Frontal cortex (tissue), 4 donors: ENCODE measurements around the gene S1PR5. TPM values are rescaled to one million over a fixed set of nuclear protein-coding genes. Genes with fewer than 3 reads are reported as not detected.

ENCODE experiments used
- DNase-seq, 2 donors: peaks; one replicate each; pipeline ENCODE4 v3.0.0; 2012; ENCODE audit warnings: low spot score in 2 of 2
- FAIRE-seq: peaks from 2 replicates; lab custom pipeline; 2012; peaks lifted over from hg19 to GRCh38; lab: Jason Lieb, UNC
- total RNA-seq: library from RNA; depleted of rRNA; stranded (reverse); fragments of >200 nt; gene quantifications from one replicate; pipeline ENCODE4 v1.2.3, GENCODE V29; 2014
- donor health status: control.
- donor health status: control.
- donor health status: control.

The S1PR5 gene
- total RNA-seq, 1 donor from 2014 or later: 0.41 TPM

DNA sequence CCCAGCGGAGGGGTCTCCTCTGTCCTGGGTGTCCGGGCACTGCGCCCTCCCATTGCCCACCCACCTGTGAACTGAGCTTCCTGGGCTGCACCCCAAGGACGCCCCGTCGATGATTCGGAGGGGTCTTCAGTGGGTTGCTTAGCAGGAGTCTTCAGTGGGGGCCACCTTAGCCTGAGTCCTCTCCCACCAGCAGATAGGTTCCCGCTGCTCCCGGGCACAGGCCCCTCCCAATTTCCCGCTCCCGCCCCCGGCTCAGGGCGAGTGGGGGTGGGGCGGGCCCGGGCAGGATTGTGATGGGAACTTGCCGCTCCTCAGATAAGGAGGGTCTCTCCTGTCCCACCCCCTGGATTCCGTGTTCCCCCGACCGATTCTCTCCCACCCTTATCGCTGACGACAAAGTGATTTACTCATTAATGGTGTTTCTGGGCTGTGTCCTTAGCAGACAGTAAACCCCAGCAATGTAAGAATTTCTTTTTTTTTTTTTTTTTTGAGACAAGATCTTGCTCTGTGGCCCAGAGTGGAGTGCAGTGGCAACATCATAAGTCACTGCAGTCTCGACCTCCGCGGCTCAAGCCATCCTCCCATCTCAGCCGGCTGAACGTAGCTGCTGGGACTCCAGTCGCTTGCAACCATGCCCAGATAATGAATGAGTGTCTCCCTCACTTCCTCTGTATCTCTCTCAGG lies 655 bp upstream of the S1PR5 start:
- no peak for FAIRE-seq

DNA sequence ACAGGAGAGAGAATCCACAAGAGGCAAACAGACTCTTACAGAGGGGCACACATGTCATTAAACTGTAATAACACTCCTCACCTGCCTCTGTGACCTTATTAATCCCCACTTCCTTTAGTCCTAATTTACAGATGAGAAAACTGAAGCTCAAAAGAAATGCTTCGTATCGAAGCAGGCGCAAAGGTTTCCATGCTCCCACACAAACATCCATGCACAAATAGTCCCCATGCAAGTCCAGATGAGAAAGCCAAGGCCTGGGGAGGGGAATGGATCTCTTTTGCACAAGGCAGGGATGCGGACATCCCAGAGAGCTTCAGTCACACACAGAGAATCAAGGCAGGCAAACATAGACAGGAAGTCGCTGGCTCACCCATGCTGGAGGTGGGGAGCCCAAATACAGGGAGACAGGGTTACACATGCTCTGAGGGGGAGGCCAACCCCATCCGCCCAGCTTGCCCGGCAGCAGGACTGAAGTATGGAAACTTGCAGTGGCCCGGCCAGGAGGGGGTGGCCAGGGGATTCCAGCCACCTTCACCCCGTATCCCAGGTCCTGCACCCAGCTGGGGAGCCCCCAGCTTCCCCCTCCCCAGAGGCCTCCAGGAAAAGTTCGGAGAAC lies 468 bp downstream of the S1PR5 start:
- FAIRE-seq: no peak
- DNase-seq: no peak

More for the DNA sequence above, 655 bp upstream of the S1PR5 start:
- peak in 1 of 2 donors; percentile 66 for DNase-seq

DNA sequence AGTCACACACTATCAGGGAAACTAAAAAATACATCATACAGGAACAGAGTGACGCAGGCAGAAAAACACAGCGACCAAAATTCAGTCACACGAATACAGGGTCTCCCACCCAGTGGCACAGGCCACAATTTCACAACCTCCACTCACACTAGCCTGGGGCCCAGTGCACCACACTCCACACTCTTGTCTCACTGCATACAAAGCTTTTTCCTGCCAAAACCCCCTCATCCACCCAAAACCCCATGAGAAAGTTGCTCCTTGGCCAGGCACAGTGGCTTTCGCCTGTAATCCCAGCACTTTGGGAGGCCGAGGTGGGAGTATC lies 1.2 kb downstream of the S1PR5 start:
- DNase-seq: no peak
- no peak for FAIRE-seq

DNA sequence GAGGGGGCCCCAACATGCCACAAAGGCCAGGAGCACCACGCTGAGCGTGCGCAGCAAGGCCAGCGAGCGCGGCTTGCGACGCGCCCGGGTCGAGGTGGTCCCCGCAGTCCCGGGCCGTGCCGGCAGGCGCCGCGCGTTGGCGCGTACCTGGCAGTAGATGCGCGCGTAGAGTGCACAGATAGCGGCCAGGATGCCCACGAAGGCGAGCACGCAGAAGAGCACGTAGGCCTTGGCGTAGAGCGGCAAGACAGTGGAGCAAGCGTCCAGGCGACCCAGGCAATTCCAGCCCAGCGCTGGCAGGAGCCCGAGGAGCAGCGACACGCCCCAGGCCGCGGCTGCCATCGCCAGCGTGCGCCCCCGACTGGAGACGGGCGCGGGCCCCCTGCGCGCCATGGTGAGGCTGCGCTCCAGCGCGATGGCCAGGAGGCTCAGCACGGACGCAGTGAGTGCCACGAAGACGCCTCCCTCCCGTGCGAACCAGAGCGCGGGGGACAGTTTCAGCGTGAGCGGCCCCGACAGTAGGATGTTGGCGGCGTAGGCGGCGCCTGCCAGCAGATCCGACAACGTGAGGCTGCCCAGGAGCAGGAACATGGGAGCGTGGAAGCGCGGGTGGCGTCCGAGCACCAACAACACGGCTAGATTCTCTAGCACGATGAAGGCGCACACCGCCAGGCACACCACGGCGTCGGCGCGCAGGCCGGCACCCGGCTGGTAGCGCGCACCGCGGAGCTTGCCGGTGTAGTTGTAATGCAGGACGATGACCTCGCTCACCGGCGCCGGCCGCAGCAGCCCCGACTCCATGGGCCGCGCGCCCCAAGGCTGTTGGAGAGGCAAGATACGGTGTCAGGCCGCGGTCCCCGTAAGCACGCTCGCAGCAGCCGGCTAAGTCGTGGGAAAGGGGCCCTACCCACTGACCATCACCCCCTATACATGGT lies 2.8 kb downstream of the S1PR5 start:
- FAIRE-seq (no peak), DNase-seq (peak in 1 of 2 donors; percentile 49)

DNA sequence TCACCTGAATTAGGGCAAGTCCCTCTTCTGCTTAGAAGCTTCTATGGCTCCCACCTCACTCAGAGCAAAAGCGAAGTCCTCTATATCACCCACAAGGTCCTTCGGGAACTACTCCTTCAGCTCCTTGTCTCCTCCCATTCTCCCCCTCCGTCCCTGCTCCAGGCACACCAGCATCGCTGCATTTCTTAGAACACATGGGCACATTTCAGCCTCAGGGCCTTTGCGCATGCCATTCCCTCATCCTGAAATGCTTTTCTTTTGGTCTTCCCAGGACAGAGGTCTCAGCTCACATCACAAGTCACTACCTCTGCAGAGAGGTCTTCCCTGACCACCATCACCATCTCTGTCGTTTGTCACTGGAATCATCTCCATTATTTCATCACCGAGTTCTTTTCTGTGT lies 4.0 kb downstream of the S1PR5 start:
- FAIRE-seq (no peak), DNase-seq (no peak)

DNA sequence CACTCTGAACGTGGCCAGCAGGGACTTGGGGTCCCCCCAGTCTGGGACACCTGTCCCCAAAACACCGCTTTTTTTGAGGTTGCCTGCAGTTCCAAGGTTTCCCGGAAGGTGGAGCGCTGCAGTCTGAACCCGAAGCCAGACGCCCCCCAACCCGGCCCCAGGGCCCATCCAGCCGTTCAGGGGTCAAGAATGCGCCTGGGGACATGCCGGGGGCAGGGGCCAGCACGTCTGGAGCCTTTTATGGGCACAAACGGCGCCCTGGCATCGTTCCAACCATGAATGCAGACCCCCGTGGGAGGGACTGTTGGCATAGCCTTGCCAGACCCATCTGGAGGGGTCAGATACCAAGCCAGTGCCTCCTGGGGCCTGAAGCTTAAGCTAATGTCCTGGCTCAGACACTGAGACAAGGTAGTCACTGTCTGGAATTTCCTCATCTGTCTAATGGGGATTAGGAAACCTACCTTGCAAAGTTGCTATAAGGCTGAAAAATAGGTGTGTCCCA lies 6.9 kb downstream of the S1PR5 start:
- DNase-seq (no peak), FAIRE-seq (no peak)

DNA sequence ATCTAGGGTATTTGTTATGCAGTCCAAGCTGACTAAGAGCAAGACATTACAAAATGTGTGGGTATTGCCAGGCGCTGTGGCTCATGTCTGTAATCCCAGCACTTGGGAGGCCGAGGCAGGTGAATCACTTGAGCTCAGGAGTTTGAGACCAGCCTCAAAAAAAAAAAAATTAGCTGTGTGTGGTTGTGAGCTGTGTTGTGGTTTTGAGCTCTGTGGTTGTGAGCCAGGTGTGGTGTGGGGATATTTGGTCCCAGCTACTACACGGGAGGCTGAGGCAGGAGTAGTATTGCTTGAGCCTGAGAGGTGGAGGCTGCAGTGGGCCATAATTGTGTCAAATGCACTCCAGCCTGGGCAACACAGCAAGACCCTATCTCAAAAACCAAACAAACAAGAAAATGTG lies 8.5 kb downstream of the S1PR5 start:
- FAIRE-seq (no peak), DNase-seq (no peak)

DNA sequence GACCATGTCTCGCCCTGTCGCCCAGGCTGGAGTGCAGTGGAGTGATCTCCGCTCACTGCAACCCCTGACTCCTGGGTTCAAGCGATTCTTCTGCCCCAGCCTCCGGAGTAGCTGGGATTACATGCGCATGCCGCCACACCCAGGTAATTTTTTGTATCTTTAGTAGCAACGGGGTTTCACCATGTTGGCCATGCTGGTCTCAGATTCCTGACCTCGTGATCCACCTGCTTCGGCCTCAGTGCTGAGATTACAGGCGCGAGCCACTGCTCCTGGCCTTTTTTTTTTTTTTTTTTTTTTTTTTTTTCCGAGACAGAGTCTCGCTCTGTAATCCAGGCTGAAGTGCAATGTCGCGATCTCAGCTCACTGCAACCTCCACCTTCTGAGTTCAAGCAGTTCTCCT lies 9.2 kb downstream of the S1PR5 start:
- DNase-seq (no peak), FAIRE-seq (no peak)

DNA sequence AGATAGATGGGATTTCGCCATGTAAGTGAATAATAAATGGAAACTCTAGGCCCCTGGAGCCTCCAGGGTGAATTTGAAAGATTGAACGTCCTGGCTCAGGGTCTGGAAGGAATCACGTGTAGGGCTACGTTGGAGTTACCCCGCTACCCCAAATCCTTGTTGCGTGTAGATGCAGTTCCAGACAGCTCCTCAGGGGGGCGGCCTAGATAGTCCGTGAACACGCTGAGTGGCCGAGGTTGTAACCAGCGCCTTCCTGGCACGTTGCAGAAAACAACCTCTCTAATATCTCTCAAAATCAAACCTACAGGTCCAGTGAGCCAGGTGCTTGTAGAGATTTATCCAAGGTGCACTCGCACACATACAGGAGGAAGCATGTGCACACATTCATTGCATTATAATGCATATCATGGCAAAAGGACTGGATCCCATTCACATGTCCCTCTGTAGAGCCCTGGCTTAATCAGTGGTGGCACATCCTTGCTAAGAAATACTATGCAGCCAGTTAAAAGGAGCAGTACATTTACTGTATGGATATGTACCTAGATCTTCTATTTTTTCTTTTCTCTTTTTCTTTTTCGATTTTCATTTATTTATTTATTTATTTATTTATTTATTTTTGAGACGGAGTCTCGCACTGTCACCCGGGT lies 11.5 kb downstream of the S1PR5 start:
- DNase-seq: peak in 1 of 2 donors; percentile 51

DNA sequence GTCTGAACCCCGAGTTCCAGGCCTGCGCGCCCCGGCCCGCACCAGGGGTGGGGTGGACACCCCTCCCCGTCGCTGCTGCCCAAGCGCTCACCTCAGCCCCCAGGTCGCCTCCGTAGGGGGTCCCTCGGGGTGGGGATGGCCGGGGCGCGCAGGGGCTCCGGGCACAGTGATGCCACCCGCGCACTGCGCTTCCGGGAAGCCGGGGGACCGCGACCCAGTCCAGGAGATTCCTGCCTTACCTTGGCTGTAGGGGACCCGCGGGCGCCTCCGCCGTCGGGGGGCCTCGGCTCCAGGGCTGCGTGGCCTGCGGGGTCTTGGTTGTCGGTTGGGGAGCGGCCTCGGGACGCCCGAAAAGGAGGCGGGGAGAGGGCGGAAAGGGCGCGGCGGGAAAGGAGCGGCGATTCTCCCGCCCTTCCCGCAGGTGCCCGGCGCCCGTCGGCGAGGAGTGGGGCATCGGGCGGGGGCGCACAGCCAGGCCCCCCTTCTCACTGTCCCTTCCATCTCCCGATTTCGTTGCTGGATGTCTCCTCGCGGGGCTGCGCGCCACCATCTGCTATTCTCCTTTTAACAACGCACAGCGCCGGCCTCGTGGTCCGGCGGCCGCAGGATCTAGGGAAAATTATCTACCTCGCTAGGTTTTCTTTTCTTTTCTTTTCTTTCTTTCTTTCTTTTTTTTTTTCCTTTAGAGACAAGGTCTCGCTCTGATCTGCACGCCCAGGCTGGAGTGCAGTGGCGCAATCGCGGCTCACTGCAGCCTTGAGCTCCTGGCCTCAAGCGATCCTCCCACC lies 14.1 kb downstream of the S1PR5 start, which contains the start of gene KEAP1:
Gene KEAP1, minus strand, starts transcription at position 355 of the 788 bp plus-strand sequence. CDS start 3,323 bp downstream, outside the sequence.
- FAIRE-seq: no peak
- peak in 1 of 2 donors; percentile 40 for DNase-seq

More for the DNA sequence above, 11.5 kb downstream of the S1PR5 start:
- no peak for FAIRE-seq

DNA sequence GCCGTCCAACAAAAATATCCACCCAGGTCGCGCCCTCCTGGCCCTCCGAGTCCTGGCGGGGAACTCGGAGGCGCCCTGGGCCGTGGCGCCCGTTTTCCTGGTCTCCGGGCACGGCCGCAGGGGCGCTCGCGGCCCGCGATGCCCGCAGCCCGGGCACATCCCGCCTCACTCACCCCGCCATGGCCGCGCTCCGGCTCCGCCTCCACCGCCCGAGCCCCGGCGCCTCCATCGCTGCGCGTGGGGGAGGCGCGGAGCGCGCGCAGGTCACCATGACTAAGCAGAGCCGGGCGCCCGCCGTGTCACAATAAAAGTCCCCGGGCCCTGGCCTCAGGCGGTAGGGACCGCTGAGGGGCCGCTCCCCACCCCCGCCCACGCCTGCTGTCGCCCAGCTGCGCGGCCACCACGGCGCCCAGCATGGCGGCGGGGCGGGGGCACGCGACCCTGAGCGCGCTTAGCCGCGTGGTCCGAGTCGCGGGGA lies 14.7 kb downstream of the S1PR5 start:
- no peak for FAIRE-seq

DNA sequence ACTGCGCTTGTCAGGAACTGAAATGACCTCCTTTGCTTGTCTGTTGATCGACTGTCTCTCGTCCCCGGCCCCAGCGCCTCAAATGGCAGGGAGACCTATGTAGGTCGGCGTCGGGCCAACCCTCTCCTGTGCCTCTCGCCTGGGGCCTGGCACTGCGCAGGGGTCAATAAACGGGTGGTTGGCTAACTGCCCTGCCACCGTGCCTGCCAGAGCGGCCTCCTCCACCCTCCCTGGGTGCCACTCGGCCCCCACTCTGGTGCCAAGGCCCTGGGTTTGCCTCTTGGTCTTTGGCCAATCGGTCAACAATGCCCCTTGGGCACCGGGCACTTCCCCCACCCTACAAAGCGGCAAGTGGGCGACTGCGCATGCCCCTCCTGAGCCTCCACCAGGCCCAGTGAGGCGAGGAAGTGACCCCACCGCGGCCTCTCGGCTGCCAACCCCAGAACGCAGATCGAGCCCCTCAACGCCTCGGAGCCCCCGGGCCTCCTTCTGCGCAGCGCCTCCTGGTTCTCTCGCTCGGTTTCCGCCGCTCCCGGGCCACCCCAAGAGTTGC lies 15.2 kb downstream of the S1PR5 start:
- FAIRE-seq (no peak), DNase-seq (peak; percentile 76 to 79)

More for the DNA sequence above, 14.7 kb downstream of the S1PR5 start:
- peak; percentile 95 to 97 for DNase-seq

DNA sequence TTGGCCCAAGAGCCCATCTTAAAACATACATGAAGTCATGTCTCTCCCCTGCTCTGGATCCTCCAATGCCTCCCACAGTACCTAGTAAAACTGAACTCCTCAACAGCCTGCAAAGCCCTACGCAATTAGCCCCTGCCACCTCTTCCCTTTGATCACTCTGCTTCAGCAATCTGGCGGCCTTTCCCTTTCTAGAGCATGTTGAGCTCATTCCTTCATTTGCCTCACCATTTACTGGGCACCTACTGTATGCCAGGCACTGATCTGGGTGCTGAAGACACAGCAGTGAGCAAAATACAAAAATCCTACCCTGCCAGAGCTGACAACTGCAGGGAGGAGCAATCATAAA lies 17.0 kb downstream of the S1PR5 start:
- no peak for DNase-seq
- no peak for FAIRE-seq

DNA sequence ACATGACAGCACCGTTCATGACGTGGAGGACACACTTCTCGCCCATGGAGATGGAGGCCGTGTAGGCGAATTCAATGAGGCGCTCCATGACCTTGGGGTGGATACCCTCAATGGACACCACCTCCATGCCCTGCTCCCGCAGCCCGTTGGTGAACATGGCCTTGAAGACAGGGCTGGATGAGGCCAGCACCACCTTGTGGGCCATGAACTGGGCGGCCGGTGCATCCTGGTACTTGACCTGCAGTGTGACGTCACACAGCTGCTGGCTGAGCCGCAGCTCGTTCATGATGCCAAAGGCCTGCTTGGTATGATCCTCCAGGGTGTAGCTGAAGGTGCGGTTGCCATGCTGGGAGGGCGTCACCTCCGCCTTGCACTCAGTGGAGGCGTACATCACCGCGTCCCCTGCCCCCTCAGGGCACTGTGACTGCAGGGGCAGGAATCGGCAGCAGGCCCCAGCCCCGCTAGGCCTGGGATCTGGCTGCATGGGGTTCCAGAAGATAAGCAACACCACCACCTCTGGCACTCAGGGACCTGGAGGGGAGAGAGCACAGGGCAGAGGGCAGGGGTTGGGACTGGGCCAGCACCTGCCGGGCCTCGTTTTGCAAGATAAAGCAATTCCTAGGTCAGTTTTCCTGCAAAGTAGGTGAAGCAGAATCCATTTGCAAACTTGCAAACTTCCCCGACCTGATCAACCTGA lies 17.5 kb downstream of the S1PR5 start:
- FAIRE-seq: no peak
- DNase-seq: no peak

DNA sequence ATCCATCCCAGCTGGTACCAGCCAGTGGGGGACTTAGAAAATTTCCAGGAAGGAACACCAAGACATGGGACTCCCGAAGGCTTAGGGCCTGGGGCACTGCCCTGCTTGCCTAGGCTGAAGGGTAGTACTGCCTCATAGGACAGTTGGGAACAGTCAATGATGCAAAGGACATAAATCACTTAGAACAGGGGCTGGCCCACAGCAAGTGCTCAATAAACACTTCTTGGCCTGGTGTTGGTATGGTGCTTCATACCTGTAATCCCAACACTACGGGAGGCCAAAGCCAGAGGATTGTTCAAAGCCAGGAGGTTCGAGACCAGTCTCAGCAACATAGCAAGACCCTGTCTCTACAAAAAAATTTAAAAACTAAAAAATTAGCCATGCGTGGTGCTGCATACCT lies 19.9 kb downstream of the S1PR5 start:
- FAIRE-seq (no peak), DNase-seq (no peak)

DNA sequence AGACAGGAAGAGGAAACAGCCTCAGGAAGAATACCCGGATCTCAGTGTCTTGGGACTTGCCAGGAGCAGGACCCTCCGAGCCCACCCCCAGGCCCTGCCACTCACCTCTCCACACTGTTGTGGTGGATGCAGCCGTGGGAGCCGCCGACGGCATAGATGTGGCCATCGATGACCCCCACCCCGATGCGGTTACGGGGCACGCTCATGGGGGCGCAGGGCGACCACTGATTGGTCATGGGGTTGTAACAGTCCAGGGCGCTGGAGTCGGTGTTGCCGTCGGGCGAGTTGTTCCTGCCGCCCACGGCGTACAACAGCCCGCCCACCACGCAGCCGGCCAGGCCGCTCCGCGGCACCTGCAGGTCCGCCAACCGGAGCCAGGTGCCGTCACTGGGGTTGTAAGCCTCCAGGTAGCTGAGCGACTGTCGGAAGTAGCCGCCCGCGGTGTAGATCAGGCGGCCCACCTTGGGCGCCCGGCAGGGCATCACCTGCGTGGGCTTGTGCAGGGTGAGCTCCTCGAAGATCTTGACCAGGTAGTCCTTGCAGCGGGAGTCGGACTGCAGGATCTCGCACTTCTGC lies 25.7 kb downstream of the S1PR5 start:
- DNase-seq (no peak), FAIRE-seq (no peak)

DNA sequence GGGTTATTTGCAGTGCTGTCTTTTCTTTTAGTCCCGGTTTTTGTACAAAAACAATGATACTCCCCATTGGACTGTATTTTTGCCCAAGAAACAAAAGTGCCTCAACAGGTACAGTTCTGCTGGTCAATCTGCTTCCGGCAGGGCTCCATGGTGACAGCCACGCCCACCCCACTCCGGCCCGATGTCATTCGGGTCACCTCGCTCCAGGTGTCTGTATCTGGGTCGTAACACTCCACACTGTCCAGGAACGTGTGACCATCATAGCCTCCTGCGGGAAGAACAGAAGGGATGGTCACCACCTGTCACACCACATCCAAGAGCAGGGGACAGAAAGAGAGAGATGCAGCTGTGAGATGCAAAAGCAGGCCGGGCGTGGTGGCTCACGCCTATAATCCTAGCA lies 30.7 kb downstream of the S1PR5 start:
- DNase-seq (no peak), FAIRE-seq (no peak)

DNA sequence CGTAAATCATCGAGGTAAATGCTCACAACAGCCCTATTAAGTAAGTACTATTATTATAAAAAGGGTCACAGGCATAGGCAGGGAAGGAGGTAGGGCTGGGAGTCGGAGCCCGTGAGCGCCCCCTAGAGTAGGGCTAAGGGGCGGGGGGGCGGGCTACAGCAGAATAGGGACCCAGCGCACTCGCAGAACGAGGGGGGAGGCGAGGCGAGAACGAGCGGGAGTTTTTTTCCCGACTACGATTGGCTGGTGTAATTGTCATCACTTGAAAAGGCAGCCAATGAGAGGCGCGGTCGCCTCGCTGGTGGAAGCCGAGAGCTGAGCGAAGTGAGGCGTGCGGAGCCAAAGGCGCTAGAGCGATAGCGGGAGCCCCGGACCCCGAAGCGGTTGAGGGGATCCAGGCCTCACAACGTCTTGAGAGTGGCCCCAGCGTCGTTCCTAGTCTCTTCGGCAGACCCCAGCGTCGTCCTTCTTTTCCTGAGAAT lies 38.3 kb downstream of the S1PR5 start:
- FAIRE-seq (no peak), DNase-seq (peak; percentile 85 to 93)
